GM04503 (cell line): ENCODE measurements around the gene ABHD3.
"Not testable (repeated sequence)": the region's sequence is repeated elsewhere in the genome, so short reads cannot be mapped to it uniquely, and the experiment has no call there.

Experiments used
- DNase-seq: peaks from one replicate; pipeline ENCODE4 v3.0.0-alpha.2; 2012; ENCODE audit warnings: low read depth

Gene ABHD3

GRCh38 chr18:21703241-21703820, 1.2 kb downstream of the ABHD3 start:
- no peak for DNase-seq

- no peak for DNase-seq
Measured at GRCh38 chr18:21702602-21703001, 2.0 kb downstream of the ABHD3 start.

- DNase-seq, result no peak
Measured at GRCh38 chr18:21701621-21702020, 3.0 kb downstream of the ABHD3 start.

- DNase-seq, result no peak
Measured at GRCh38 chr18:21700528-21701075, 4.0 kb downstream of the ABHD3 start.

GRCh38 chr18:21693322-21693721, 11.3 kb downstream of the ABHD3 start:
- DNase-seq, result no peak

GRCh38 chr18:21689736-21690135, 14.8 kb downstream of the ABHD3 start:
- DNase-seq, result no peak

GRCh38 chr18:21686282-21687105, 18.1 kb downstream of the ABHD3 start:
- DNase-seq, result no peak

GRCh38 chr18:21685556-21685981, 19.0 kb downstream of the ABHD3 start:
- not testable (repeated sequence) for DNase-seq

- no peak for DNase-seq
Measured at GRCh38 chr18:21684731-21685130, 19.8 kb downstream of the ABHD3 start.

GRCh38 chr18:21682371-21683051, 22.1 kb downstream of the ABHD3 start:
- DNase-seq, result peak; percentile 53

GRCh38 chr18:21680161-21680560, 24.4 kb downstream of the ABHD3 start:
- DNase-seq, result no peak

- no peak for DNase-seq
Measured at GRCh38 chr18:21678859-21679258, 25.7 kb downstream of the ABHD3 start.

GRCh38 chr18:21675354-21675753, 29.2 kb downstream of the ABHD3 start:
- not testable (repeated sequence) for DNase-seq

- DNase-seq, result peak; percentile 28
Measured at GRCh38 chr18:21672521-21673267, 31.9 kb downstream of the ABHD3 start.

GRCh38 chr18:21669736-21670285, 34.8 kb downstream of the ABHD3 start:
- no peak for DNase-seq

- no peak for DNase-seq
Measured at GRCh38 chr18:21664069-21664468, 40.5 kb downstream of the ABHD3 start.

- DNase-seq, result no peak
Measured at GRCh38 chr18:21663578-21663977, 41.0 kb downstream of the ABHD3 start.

- no peak for DNase-seq
Measured at GRCh38 chr18:21662581-21662980, 42.0 kb downstream of the ABHD3 start.

GRCh38 chr18:21660078-21660477, 44.5 kb downstream of the ABHD3 start:
- no peak for DNase-seq

- peak; percentile 15 for DNase-seq
Measured at GRCh38 chr18:21656402-21656801, 48.2 kb downstream of the ABHD3 start.

GRCh38 chr18:21653361-21653760, 51.2 kb downstream of the ABHD3 start:
- no peak for DNase-seq

GRCh38 chr18:21652073-21652472, 52.5 kb downstream of the ABHD3 start:
- DNase-seq, result no peak
